Mammary epithelial cell (primary cell): ENCODE measurements around the gene KRI1.

Source experiments
- CTCF ChIP-seq, 2 donors: IDR thresholded peaks in 1 of 2; conservative IDR thresholded peaks in 1 of 2; 2 replicates each; pipeline ENCODE4 v1.5.1; 2011 to 2012; ENCODE audit warnings: inconsistent platforms in 2 of 2, low read length in 2 of 2, mild to moderate bottlenecking in 2 of 2, control low read depth in 1 of 2, low read depth in 1 of 2; ENCODE audit not compliant: insufficient read depth in 1 of 2; ENCODE audit errors: extremely low read depth in 1 of 2
- EZH2 ChIP-seq: IDR thresholded peaks from 2 replicates; pipeline ENCODE4 v1.6.1; 2012; ENCODE audit warnings: low read length, inconsistent platforms, borderline replicate concordance

- TF ChIP-seq CTCF (conservative IDR thresholded peaks at IDR 0.05 in 1 of 2, IDR thresholded peaks at IDR 0.05 in 1 of 2; ENCODE audit: extremely low read depth in 1 of 2, insufficient read depth in 1 of 2, low read depth in 1 of 2, low read length in 2 of 2): no peak
- no peak for TF ChIP-seq EZH2
Observed at GRCh38 chr19:10557603-10558197, 8.1 kb downstream of the KRI1 start.
